GM12874 (cell line): ENCODE results near the gene RIPOR3.

Experiments used
- CTCF ChIP-seq: IDR thresholded peaks from 2 replicates; pipeline ENCODE4 v1.5.1; 2011; ENCODE audit warnings: low read depth, mild to moderate bottlenecking, control low read depth, low read length, moderate library complexity; ENCODE audit not compliant: insufficient read depth

RIPOR3 gene

DNA sequence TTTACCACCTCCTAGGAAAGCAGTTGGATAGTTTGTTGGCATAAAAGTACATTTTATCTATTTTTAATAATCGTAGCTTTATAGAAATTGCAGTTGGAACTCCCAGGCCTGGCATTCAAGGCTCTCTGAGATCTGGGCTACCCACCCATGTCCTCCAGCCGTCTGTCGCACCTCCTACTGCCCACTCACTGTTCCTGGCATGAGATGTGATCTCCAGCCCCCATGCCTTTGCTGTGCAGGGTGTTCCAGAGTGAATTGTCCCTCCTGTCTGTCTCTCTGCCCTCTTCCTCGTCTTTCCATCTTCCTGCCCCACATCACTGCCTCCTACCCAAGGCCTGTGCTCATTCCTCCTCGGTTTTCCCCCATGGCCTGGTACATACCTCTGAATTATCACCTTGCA, 130.5 kb downstream of the RIPOR3 start:
- TF ChIP-seq CTCF, result no peak

DNA sequence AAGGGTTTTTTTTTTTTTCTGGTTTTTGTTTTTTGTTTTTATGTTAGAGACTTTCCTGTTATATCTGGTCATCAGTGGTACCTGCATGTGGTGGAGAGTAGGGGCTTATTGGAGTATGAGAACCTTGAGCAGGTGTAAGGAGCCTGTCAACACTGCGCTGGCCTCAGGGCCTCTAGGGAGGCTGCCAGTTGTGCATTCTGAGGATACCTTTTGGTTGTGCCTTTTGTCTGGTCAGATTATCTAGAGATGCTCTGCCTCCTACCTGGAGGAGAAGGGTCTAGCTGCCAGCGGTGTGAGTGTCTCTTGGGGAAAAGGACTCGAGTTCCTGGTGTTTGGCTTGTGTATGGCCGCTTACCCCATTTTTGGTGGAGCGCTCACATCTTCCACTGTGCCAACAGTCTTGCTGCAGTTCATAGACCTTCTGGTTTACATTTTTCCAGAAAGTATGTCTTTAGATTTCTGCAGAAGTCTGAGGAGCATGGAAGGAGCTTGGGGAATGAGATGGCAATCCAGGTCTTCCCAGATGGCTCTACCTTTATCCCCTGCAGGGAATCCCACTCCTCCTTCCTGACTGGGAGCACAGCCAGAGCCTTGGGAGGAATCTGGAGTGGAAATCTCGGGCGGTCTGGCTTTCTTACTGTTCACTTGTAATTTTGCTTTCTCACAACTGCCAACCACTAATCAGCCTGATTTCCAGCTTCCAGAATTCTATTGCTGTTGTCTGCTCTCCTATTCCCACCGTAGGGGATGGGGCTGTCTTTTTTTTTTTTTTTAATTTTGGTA, 131.3 kb downstream of the RIPOR3 start:
- no peak for TF ChIP-seq CTCF

GRCh38 chr20:50559149-50559548, 132.2 kb downstream of the RIPOR3 start:
- no peak for TF ChIP-seq CTCF

GRCh38 chr20:50558483-50558925, 132.8 kb downstream of the RIPOR3 start:
- TF ChIP-seq CTCF, result no peak

DNA sequence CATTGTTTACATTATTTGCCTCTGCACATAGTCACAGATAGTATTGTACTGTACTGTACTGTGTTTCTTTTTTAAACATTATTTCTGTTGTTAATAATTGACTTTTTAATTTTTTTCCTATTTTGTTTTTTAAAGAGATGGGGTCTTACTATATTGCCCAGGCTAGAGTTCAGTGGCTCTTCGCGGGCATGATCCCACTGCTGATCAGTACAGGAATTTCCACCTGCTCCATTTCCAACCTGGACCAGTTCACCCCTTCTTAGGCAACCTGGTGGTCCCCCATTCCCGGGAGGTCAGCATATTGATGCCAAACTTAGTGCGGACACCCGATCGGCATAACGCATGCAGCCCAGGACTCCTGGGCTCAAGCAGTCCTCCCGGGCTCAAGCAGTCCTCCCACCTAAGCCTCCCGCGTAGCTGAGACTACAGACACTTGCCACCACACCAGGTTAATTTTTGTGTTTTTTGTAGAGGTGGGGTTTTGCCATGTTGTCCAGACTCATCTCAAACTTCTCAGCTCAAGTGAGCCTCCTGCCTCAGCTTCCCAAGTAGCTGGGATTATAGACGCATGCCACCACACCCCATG, 133.7 kb downstream of the RIPOR3 start:
- TF ChIP-seq CTCF, result no peak

DNA sequence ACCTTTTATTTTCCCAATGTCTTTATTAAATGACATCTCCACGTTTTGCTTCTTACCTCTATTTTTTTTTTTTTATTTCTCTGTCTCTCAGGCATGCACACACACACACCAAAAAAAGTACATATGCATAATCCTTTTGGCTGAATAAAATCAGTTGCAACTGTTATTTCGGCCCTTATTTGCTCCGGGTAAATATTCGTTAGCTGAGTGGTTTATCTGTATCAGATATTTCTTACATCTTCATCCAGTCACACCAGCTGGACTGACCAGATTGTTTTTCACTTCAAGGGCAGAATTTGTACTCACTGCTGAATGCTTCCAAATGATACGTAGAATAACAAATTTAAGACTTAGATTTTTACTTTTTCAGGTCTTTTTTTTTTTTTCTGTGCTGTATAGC, 135.7 kb downstream of the RIPOR3 start:
- TF ChIP-seq CTCF, result no peak

GRCh38 chr20:50554694-50555579, 136.4 kb downstream of the RIPOR3 start:
- TF ChIP-seq CTCF, result no peak
